HCT116 (cell line): ENCODE measurements around the gene DCTD. TPM values are rescaled to one million over a fixed set of nuclear protein-coding genes. Genes with fewer than 3 reads are reported as not detected.

Experiments used
- ATAC-seq: fragments of 200-7000 bp; cut with Tn5 transposase; 2 replicates; pipeline ENCODE4 v1.9.1; 2020; ENCODE audit warnings: mild to moderate bottlenecking, moderate library complexity
- BruUV-seq: library from RNA; stranded (reverse); fragments of 400-500 nt; replicated peaks from 2 replicates; lab custom pipeline; 2021; lab: Mats Ljungman, UMichigan
- CTCF ChIA-PET: fragments of 300-600 bp; sonication (Branson Sonifier 250); formaldehyde crosslinking; loops from one replicate; lab custom pipeline; 2021; ENCODE audit warnings: antibody characterized with exemption; lab: Charles Lee
- POLR2A ChIA-PET: fragments of 300-600, 350-600 bp; sonication (Branson Sonifier 250); formaldehyde crosslinking; loops from one replicate; lab custom pipeline; 2021; ENCODE audit warnings: antibody characterized with exemption; lab: Charles Lee
- RAD21 ChIA-PET, 2 experiments: fragments of 300-600 bp; sonication (Branson Sonifier 250); formaldehyde crosslinking; loops; one replicate each; lab custom pipeline; 2023; ENCODE audit warnings: low total read pairs in 2 of 2; ENCODE audit not compliant: uncharacterized antibody in 2 of 2, unreplicated experiment in 2 of 2, low non-redundant PET in 1 of 2; lab: Charles Lee
- DNase-seq: peaks from one replicate; pipeline ENCODE4 v3.0.0-alpha.2; 2010; ENCODE audit warnings: low read depth, low spot score
- H2AFZ ChIP-seq: fragments of 200-600 bp; shearing (Covaris generic), sonication (generic); 2 replicates; pipeline ENCODE4 v1.6.1; 2017; ENCODE audit warnings: low read depth, mixed run types, mixed read lengths, antibody characterized with exemption, low read length; ENCODE audit not compliant: poor library complexity, severe bottlenecking
- H3K27ac ChIP-seq: 2 replicates; pipeline ENCODE4 v1.5.1; 2012; ENCODE audit warnings: low read depth, low read length
- H3K27me3 ChIP-seq: fragments of 200-600 bp; sonication (generic); 2 replicates; pipeline ENCODE4 v1.6.1; 2016; ENCODE audit warnings: mixed run types, low read length, mixed read lengths; ENCODE audit not compliant: insufficient read depth
- H3K36me3 ChIP-seq, 2 experiments: fragments of 200-500 bp in 1 of 2; fragments of 200-600 bp in 1 of 2; sonication (Bioruptor generic) in 1 of 2; sonication (generic) in 1 of 2; 2 replicates each; pipeline versions ENCODE4 v1.5.1 to v1.6.1; 2014 to 2016; ENCODE audit warnings: low read length in 2 of 2, inconsistent platforms in 1 of 2, mixed read lengths in 1 of 2, mixed run types in 1 of 2; ENCODE audit not compliant: insufficient read depth in 2 of 2, control insufficient read depth in 1 of 2
- H3K4me1 ChIP-seq, 2 experiments: fragments of 200-600 bp in 1 of 2; sonication (generic) in 1 of 2; 2 replicates each; pipeline versions ENCODE4 v1.5.1 to v1.6.1; 2012 to 2017; ENCODE audit warnings: low read length in 2 of 2, inconsistent platforms in 1 of 2, mild to moderate bottlenecking in 1 of 2, mixed read lengths in 1 of 2, mixed run types in 1 of 2, moderate library complexity in 1 of 2; ENCODE audit not compliant: insufficient read depth in 2 of 2, control insufficient read depth in 1 of 2
- H3K4me2 ChIP-seq: fragments of 200-600 bp; sonication (generic); 2 replicates; pipeline ENCODE4 v1.6.1; 2017; ENCODE audit warnings: mixed run types, low read length, mixed read lengths
- H3K4me3 ChIP-seq, 2 experiments: fragments of 200-600 bp in 1 of 2; sonication (generic) in 1 of 2; replicated peaks in 1 of 2; 2 replicates each; pipeline ENCODE4 v1.5.1; 2011 to 2016; ENCODE audit warnings: low read length in 2 of 2, control low read depth in 1 of 2, low read depth in 1 of 2, mild to moderate bottlenecking in 1 of 2, mixed read lengths in 1 of 2, mixed run types in 1 of 2
- H3K79me2 ChIP-seq: fragments of 200-600 bp; sonication (generic); 2 replicates; pipeline ENCODE4 v1.6.1; 2017; ENCODE audit warnings: mild to moderate bottlenecking, mixed run types, low read length, moderate library complexity, mixed read lengths; ENCODE audit not compliant: insufficient read depth
- H3K9ac ChIP-seq: fragments of 200-600 bp; sonication (generic); 2 replicates; pipeline ENCODE4 v1.6.1; 2016; ENCODE audit warnings: low read length, mixed read lengths
- H3K9me2 ChIP-seq: fragments of 200-600 bp; sonication (generic), shearing (Covaris generic); 2 replicates; pipeline ENCODE4 v1.6.1; 2017; ENCODE audit warnings: mixed run types, mild to moderate bottlenecking, moderate library complexity; ENCODE audit not compliant: insufficient read depth
- H3K9me3 ChIP-seq, 2 experiments: fragments of 200-500 bp in 1 of 2; fragments of 200-600 bp in 1 of 2; sonication (Bioruptor generic) in 1 of 2; sonication (generic) in 1 of 2; 2 replicates each; pipeline ENCODE4 v1.6.1; 2014 to 2017; ENCODE audit warnings: low read length in 2 of 2, mixed read lengths in 2 of 2, inconsistent platforms in 1 of 2, low read depth in 1 of 2, mild to moderate bottlenecking in 1 of 2, mixed run types in 1 of 2, moderate library complexity in 1 of 2; ENCODE audit not compliant: control insufficient read depth in 1 of 2, insufficient read depth in 1 of 2
- H4K20me1 ChIP-seq: fragments of 200-600 bp; sonication (generic), shearing (Covaris generic); 2 replicates; pipeline ENCODE4 v1.6.1; 2017; ENCODE audit warnings: mixed run types, mild to moderate bottlenecking, moderate library complexity; ENCODE audit not compliant: insufficient read depth
- CEBPB ChIP-seq: IDR thresholded peaks from 2 replicates; pipeline ENCODE4 v1.6.1; 2012; ENCODE audit warnings: low read depth
- EGR1 ChIP-seq: IDR thresholded peaks from 2 replicates; pipeline ENCODE4 v1.6.1; 2012; ENCODE audit warnings: low read depth
- FOSL1 ChIP-seq: IDR thresholded peaks from 2 replicates; pipeline ENCODE4 v1.6.1; 2012; ENCODE audit warnings: low read depth
- JUND ChIP-seq: IDR thresholded peaks from 2 replicates; pipeline ENCODE4 v1.6.1; 2012
- POLR2A ChIP-seq: IDR thresholded peaks from 2 replicates; pipeline ENCODE4 v1.7.0; 2011; ENCODE audit warnings: borderline replicate concordance; ENCODE audit not compliant: insufficient read depth, insufficient read length; ENCODE audit errors: extremely low read depth
- SIN3A ChIP-seq: IDR thresholded peaks from 2 replicates; pipeline ENCODE4 v1.6.1; 2012; ENCODE audit warnings: low read depth
- TCF7L2 ChIP-seq: IDR thresholded peaks from 2 replicates; pipeline ENCODE4 v1.7.0; 2011; ENCODE audit warnings: borderline replicate concordance, inconsistent platforms; ENCODE audit not compliant: insufficient read depth, insufficient read length; ENCODE audit errors: extremely low read depth
- YY1 ChIP-seq: IDR thresholded peaks from 2 replicates; pipeline ENCODE4 v1.6.1; 2011; ENCODE audit warnings: low read length, low read depth, moderate library complexity, mild to moderate bottlenecking; ENCODE audit not compliant: insufficient replicate concordance; ENCODE audit errors: extremely low read depth
- intact Hi-C: fragments of 100-400 bp; cut with micrococcal nuclease; formaldehyde crosslinking; loops from 2 replicates; pipeline ENCODE4 v1.10.0; 2022
- total RNA-seq: library from RNA; stranded (reverse); gene quantifications from one replicate; pipeline ENCODE4 v1.2.1, GENCODE V29; 2021; ENCODE audit not compliant: unreplicated experiment

DCTD gene
- total RNA-seq, 1 experiment from 2014 or later: 96.3 TPM

GRCh38 chr4:182861346-182861745 is 55.8 kb downstream of the DCTD start:
- RAD21 ChIA-PET: no interaction called here
- Histone ChIP-seq H3K27ac (no peak overlapping the region), H3K27me3 (no peaks in the 10 kb centered on the region), H4K20me1 (no peaks in the 10 kb centered on the region), H3K4me2 (no peak overlapping the region), H3K79me2 (no peaks in the 10 kb centered on the region), H3K36me3 (no peaks in the 10 kb centered on the region), H2AFZ (no peak overlapping the region), H3K9ac (no peak overlapping the region), H3K4me1 (peaks cover 0 to 7% of the 10 kb centered on the region in 2 experiments; a peak in 1 of 4 replicates), H3K9me3 (no peaks in the 10 kb centered on the region), H3K9me2 (no peaks in the 10 kb centered on the region), H3K4me3 (no peak overlapping the region)
- POLR2A ChIA-PET: no interaction called here
- TF ChIP-seq YY1 (no peak), FOSL1 (no peak), TCF7L2 (no peak), SIN3A (no peak), CEBPB (no peak), POLR2A (no peak)
- no peak for DNase-seq
- no peak for ATAC-seq
- CTCF ChIA-PET: no interaction called here
- intact Hi-C loops: no loop called here
- BruUV-seq: no TSS peak

GRCh38 chr4:182859730-182860129 is 57.5 kb downstream of the DCTD start:
- intact Hi-C loops: no loop called here
- DNase-seq (no peak), ATAC-seq (no peak)
- Histone ChIP-seq H2AFZ (no peak overlapping the region), H3K4me3 (no peak overlapping the region), H3K9me3 (no peaks in the 10 kb centered on the region), H3K4me1 (no peaks in the 10 kb centered on the region), H3K9me2 (no peaks in the 10 kb centered on the region), H4K20me1 (no peaks in the 10 kb centered on the region), H3K36me3 (no peaks in the 10 kb centered on the region), H3K27ac (no peak overlapping the region), H3K9ac (no peak overlapping the region), H3K79me2 (no peaks in the 10 kb centered on the region), H3K27me3 (no peaks in the 10 kb centered on the region), H3K4me2 (no peak overlapping the region)
- ChIA-PET POLR2A (no interaction called here), RAD21 (no interaction called here), CTCF (no interaction called here)
- no peak for TF ChIP-seq SIN3A
- TF ChIP-seq EGR1: no peak
- TF ChIP-seq JUND: no peak
- BruUV-seq: no TSS peak
